Measurements from ENCODE around the gene FNDC3B. TPM values are rescaled to one million over a fixed set of nuclear protein-coding genes. Genes with fewer than 3 reads are reported as not detected.

The FNDC3B gene
- total RNA-seq, 1 donor from 2014 or later: 79.2 TPM

DNA sequence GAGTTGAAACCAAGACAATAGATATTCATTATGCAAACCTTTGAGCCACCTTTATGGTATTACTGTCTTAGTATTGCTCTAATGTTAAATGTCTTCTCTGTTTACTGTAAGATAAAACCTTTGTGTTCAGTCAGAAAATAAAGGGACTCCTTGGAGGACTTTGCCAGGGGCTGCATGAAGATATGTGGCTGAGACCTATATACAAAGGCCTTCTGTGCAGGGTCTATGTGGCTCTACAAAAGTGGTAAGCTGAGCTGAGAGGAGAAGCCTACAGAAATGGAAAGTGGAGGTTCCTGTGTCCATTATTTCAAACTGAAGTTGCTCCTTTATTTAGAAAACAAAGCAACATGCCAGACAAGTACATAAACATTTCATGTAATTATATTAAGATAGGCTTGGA, 131.5 kb downstream of the FNDC3B start:
- no peak for DNase-seq (ENCODE audit: extremely low spot score, unreplicated experiment)
- H3K36me3 Mint-ChIP-seq: no peaks in the 10 kb centered on the region
- no peaks in the 10 kb centered on the region for H3K27me3 Mint-ChIP-seq
- TF ChIP-seq, protein P1, sequence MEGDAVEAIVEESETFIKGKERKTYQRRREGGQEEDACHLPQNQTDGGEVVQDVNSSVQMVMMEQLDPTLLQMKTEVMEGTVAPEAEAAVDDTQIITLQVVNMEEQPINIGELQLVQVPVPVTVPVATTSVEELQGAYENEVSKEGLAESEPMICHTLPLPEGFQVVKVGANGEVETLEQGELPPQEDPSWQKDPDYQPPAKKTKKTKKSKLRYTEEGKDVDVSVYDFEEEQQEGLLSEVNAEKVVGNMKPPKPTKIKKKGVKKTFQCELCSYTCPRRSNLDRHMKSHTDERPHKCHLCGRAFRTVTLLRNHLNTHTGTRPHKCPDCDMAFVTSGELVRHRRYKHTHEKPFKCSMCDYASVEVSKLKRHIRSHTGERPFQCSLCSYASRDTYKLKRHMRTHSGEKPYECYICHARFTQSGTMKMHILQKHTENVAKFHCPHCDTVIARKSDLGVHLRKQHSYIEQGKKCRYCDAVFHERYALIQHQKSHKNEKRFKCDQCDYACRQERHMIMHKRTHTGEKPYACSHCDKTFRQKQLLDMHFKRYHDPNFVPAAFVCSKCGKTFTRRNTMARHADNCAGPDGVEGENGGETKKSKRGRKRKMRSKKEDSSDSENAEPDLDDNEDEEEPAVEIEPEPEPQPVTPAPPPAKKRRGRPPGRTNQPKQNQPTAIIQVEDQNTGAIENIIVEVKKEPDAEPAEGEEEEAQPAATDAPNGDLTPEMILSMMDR (conservative IDR thresholded peaks at IDR 0.05): no peak
- H3K4me3 Mint-ChIP-seq: no peak overlapping the region
- H3K4me1 Mint-ChIP-seq (ENCODE audit: unreplicated experiment): peaks cover 41% of the 10 kb centered on the region
- H3K9me3 Mint-ChIP-seq: no peaks in the 10 kb centered on the region
- no peak overlapping the region for H3K27ac Mint-ChIP-seq

DNA sequence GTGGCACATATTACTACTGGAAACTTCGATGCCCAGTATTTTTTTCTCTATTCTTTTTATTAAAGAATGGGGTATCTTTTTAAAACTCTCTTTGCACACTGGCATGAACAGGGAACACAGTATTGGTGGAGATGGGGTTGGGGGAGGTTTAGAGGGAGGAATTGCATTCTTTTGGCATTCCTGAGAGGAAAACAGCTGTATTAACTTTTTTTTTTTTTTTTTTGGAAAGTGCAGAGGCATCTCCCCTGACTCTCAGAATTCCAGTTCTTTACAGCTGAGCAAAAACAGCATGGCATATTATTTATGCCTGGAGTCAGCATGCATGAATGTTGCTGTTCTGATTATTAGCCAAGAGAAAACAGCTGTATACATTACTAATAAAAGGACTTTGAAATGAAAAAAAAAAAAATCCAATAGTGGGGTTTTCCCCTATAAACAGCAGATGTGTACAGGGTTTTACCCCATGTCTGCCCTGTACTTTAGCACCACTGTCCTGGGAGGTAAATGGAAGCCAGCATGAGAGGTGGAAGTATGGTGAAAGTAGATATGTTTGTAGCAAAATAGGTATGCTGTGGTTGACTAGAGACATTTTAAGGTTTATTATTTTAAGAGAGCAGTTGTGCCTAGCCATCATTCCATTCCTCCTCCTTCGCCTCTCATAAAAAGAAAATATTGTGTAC, 132.2 kb downstream of the FNDC3B start:
- TF ChIP-seq, protein P1 (conservative IDR thresholded peaks at IDR 0.05): no peak

DNA sequence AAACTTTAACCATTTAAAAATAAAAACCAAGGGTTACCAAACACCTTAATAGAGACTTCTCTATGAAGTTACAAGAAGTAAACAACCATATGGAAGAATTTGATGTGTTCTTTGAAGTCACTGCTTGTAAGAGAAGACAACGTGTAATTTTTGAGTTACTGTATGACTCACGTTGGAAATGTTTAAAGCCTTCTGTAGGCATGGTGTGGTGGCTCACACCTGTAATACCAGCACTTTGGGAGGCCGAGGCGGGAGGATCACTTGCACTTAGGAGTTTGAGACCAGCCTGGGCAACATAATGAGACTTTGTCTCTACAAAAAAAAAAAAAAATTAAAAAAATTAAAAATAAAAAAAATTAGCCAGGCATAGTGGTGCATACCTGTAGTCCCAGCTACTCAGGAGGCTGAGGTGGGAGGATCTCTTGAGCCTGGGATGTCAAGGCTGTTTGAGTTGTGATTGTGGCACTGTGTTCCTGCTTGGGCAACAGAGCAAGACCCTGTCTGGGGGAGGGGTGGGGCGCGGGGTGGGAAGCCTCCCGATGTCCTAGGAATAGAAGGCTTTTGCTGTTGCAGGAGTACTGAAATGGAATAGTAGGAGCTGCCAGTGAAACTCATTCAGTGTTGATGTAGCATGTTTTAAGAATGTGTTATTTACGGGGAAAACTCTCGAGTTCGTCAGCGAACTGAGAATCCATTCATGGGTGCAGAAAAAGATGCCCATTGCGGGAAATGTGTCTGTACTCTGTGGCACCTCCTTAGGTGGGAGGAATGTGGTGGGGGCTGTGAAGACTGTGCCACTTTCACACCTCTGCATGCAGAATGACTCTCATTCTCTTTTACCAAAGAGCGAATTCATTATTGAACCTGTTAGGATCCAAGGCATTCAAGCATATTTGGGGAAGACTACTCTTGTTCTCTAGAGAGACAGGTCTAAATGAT, 134.2 kb downstream of the FNDC3B start:
- Mint-ChIP-seq H3K4me3 (no peak overlapping the region), H3K27ac (no peak overlapping the region), H3K27me3 (no peaks in the 10 kb centered on the region), H3K4me1 (ENCODE audit: unreplicated experiment) (peaks cover 43% of the 10 kb centered on the region), H3K9me3 (peaks cover 5% of the 10 kb centered on the region), H3K36me3 (peaks cover 13% of the 10 kb centered on the region)
- DNase-seq (ENCODE audit: extremely low spot score, unreplicated experiment): no peak
- TF ChIP-seq, protein P1 (conservative IDR thresholded peaks at IDR 0.05): no peak

More for the DNA sequence above, 132.2 kb downstream of the FNDC3B start:
- Mint-ChIP-seq H3K4me3 (no peak overlapping the region), H3K4me1 (ENCODE audit: unreplicated experiment) (peaks cover 45% of the 10 kb centered on the region), H3K27ac (no peak overlapping the region), H3K27me3 (no peaks in the 10 kb centered on the region), H3K9me3 (no peaks in the 10 kb centered on the region), H3K36me3 (peaks cover under 1% of the 10 kb centered on the region)
- no peak for DNase-seq (ENCODE audit: extremely low spot score, unreplicated experiment)

DNA sequence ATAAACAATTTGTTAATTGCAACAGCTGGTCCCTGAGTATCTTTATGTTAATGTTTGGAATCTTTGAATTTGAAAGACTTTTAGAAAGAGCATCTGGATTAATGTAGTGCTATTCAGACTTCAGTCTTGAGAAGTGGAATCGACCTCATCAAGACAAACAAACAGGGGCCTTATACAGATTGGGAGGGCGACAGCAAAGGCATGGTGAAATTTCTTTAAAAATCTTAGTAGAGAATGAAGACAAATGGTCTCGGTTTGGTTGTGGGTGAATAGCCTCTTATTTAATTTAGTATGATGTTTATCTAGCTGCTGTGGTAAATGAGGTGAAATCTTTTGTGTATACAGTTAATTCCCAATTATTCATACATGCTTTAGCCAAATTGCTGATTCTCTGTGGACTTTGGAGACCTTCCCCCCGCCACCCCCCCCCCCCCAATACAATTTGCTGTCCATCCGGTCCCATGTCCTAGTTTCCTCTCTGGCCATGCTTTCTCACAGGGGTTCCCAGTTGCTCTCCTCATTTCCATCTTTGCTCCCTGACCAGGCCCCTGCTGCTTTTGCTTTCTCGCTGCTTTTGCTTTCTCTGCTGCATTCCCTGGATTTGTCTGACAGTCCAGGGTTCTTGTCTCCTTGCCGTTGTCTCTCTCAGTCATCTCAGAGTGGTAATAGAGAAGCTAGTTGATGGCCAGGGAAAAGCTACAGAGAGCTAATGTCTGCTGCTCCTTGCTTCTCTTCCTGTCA, 135.3 kb downstream of the FNDC3B start:
- Mint-ChIP-seq H3K4me3 (no peak overlapping the region), H3K27me3 (no peaks in the 10 kb centered on the region), H3K36me3 (peaks cover 13% of the 10 kb centered on the region), H3K27ac (no peak overlapping the region), H3K9me3 (peaks cover 5% of the 10 kb centered on the region), H3K4me1 (ENCODE audit: unreplicated experiment) (peaks cover 34% of the 10 kb centered on the region)
- TF ChIP-seq, protein P1 (conservative IDR thresholded peaks at IDR 0.05): no peak
- no peak for DNase-seq (ENCODE audit: extremely low spot score, unreplicated experiment)

- peaks cover 5% of the 10 kb centered on the region for H3K9me3 Mint-ChIP-seq
- no peak overlapping the region for H3K4me3 Mint-ChIP-seq
- no peak overlapping the region for H3K27ac Mint-ChIP-seq
- TF ChIP-seq, protein P1 (conservative IDR thresholded peaks at IDR 0.05): no peak
- no peaks in the 10 kb centered on the region for H3K27me3 Mint-ChIP-seq
- H3K36me3 Mint-ChIP-seq: peaks cover 14% of the 10 kb centered on the region
- peaks cover 40% of the 10 kb centered on the region for H3K4me1 Mint-ChIP-seq (ENCODE audit: unreplicated experiment)
- DNase-seq (ENCODE audit: extremely low spot score, unreplicated experiment): no peak
Measured at GRCh38 chr3:172175254-172175599, 135.8 kb downstream of the FNDC3B start.

Measured in type B pancreatic cell (in vitro differentiated cells).